HG03025 (cell line): ENCODE data around the gene BLOC1S4.
"Not testable (repeated sequence)": the region's sequence is repeated elsewhere in the genome, so short reads cannot be mapped to it uniquely, and the experiment has no call there.

Source experiments
- ATAC-seq: cut with Tn5 transposase; IDR thresholded peaks from one replicate; pipeline ENCODE4 v1.9.1; 2021; ENCODE audit warnings: mild to moderate bottlenecking, moderate library complexity; ENCODE audit not compliant: unreplicated experiment, low FRiP score

Gene BLOC1S4

DNA sequence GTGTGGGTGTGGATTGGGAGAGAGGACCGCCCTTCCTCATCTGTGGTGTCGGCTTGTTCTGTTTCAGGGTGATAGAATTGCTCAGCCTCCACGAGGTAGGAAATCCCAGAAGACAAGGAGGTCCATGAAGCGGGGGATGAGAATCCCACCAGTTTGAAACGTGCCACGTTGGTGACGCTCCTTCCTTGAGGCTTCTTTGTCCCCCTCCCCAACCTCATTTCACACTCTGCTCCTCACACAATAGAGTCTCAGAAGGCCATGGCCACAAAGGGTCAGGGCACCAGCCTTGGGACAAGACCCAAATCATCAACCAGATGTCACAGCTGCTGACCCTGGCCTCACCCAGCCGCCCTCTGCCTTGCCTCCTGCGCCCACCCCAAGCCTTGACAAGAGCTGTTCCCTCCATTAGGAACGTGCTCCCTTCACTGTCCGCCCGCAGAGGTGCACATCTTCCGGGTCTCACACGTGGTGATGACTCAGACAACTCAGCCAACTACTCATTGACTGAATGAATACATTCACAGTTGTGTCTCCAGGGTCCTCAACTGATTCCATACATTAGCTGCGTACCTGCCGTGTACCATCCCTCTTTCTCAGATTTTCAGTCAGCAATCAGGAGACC, 18.3 kb downstream of the BLOC1S4 start:
- ATAC-seq: no peak

GRCh38 chr4:6739920-6740319, 23.9 kb downstream of the BLOC1S4 start:
- ATAC-seq: no peak

DNA sequence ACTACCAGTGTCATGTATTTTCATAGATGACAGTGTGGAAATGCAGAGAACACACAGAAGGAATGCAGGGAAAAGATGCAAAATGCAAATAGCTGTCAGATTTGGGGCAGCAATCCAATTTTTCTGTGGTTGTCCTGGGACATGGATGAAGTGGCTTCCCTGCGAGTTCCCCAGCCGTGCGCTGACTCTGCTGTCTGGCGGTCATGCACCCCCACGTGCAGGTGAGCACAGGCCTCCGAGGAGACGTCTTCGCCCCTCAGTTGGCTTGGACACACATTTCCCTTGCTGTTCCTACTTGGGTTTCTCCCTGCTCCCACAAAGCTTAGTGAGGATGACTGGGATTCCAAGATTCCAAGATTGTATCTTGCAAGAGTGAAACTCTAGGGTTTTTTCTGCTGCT, 24.4 kb downstream of the BLOC1S4 start:
- no peak for ATAC-seq

GRCh38 chr4:6742507-6742906, 26.5 kb downstream of the BLOC1S4 start:
- no peak for ATAC-seq

GRCh38 chr4:6742989-6743388, 27.0 kb downstream of the BLOC1S4 start:
- ATAC-seq: no peak

- ATAC-seq: no peak
Observed at GRCh38 chr4:6746721-6747293, 30.8 kb downstream of the BLOC1S4 start.

DNA sequence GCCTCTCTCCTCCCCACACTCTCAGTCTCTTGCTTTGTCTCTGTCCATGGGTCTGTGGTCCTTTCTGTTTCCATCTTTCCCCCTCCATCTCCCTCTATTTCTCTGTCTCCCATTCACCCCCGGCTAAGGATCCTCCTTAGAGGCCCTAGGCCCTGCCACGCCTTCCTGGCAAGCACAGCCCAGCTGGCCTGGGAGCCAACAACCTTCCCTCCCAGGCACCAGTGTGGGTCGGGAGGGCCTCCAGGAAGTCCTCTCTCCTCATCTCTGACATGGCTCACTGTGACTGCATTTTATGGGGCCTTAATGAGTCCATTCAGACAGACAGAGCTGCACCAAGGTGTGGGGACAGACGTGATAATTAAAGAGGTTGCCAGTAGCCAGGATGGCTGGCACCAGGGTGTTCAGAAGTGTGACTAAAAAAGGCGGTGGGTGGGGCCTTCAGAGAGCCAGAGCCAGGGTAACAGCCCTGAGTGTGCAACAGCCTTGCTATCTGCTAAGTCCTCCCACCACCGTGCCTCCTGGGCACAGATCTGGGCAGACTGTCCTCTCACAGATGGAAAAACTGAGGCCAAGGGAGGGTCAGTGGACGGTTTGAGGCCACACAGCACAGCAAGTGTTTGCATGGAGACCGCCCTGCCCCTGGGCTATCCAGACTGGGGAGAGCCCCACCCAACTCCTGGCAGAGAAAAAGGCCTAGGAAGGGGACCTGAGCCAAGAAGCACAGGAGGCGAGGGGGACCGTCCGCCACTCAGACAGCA, 31.5 kb downstream of the BLOC1S4 start:
- no peak for ATAC-seq

DNA sequence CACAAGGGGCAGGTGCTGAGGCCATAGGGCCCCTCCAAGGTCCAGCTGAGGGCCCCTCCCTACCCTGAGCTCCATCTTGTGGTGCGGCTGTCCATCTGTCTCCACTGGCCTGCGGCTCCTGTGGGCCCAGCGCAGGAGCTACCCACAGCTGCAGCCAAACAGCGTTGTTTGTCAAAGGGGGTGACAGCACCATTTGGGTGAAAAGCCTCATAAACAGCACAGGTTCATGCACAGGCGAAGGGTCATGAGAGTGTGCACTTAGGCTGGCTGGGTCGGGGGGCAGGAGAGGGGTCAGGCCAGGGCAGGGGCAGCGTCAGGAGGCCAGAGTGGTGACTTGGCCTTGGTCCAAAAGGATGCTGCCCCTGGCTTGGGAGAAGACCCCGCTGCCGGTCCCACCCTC, 32.3 kb downstream of the BLOC1S4 start:
- no peak for ATAC-seq

GRCh38 chr4:6749340-6750171, 33.6 kb downstream of the BLOC1S4 start:
- ATAC-seq: no peak

DNA sequence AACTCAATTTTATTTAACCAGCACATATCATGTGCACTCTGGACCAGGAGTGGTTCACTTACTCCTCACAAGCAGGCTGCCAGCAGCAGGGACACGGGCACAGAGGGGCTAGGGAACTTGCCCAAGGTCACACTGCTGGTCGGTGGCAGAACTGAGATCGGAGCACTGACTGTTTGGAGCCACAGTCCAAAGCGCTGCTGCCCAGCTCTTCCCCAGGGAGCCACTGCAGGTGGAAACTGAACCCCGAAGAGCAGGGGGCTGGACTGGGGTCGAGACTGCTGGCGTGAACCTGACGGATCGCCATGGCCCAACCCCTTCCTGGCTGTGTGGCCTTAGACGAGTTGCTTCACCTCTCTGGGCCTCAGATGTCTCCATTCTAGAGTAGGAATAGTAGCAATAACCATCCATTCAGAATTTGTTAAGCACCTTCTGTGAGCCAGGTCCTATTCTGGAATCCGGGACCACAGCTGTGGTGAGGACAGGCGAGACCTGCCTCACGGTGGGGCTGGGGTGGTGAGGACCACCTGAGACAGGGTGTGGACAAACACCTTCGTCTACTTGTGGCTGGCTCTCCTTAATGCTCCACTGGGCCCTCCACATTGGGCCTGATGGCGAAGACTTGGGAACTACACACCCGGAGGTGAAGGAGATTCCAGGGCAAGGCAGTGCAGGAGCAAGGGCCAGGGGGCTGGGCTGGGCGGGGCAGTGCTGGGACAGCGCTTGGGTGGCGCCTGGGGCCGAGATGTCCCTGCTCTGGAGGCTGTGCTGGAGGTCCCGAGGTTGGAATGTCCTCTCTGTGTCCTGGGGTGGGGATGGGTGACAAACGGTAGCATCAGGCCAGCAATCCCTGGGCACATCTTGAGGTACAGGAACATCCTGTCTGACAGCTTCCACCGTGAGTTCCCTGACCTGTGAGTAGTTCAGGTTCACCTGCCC, 34.6 kb downstream of the BLOC1S4 start:
- ATAC-seq: no peak

DNA sequence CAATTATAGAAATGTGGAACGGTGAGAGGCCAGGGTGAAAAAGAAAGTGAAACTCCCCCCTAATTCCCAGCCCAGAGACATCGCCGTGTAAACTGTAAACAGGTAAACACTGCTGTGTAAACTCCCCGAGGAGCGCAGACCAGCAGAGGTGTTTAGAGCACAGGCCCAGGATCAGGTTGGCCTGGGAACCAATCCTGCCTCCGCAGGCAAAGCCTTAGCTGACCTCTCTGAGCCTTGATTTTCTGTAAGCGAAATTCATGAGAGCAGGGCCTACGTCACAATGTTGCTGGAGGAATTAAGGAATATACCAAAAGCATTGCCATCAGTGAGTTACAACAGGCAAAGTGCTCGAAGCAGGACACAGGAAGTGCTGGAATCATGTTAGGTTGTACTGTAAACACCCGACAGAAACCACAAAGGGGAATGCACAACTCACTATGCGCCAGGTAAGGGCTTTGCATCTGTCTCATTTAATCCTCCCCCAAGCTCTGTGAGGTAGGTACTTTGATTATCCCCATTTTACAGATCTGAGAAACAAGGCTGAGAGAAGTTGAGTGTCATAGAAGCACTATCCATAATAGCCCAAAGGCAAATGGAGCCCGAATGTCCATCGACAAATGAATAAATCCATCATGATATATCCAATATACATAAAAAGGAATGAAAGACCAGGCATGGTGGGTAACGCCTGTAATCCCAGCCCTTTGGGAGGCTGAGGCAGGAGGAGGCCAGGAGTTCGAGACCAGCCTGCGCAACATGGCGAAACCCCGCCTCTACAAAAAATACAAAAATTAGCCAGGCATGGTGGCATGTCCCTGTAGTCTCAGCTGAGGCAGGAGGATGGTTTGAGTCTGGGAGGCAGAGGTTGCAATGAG, 35.9 kb downstream of the BLOC1S4 start:
- ATAC-seq: no peak

- no peak for ATAC-seq
Observed at GRCh38 chr4:6752486-6752829, 36.5 kb downstream of the BLOC1S4 start.

- no peak for ATAC-seq
Observed at GRCh38 chr4:6753103-6753560, 37.2 kb downstream of the BLOC1S4 start.

DNA sequence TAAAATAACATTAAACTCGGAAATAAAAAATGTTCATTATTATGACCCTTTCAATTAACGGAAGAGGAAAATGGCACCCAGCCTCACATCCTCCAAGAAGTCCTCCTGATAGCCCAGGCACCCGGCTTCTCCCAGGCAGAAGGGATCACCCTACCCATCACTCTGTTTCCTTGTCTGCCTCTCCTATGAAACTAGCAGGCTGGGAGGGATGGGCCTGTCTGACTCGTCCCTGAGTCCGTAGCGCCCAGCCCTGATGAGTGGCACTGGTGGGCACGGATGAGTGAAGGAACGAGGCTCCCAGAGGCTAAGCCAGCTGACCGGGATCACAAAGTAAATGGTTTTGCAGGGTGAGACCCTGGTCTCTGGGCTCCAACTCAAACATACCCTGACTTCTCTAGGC, 37.9 kb downstream of the BLOC1S4 start:
- ATAC-seq: no peak

- no peak for ATAC-seq
Observed at GRCh38 chr4:6754481-6755087, 38.6 kb downstream of the BLOC1S4 start.

DNA sequence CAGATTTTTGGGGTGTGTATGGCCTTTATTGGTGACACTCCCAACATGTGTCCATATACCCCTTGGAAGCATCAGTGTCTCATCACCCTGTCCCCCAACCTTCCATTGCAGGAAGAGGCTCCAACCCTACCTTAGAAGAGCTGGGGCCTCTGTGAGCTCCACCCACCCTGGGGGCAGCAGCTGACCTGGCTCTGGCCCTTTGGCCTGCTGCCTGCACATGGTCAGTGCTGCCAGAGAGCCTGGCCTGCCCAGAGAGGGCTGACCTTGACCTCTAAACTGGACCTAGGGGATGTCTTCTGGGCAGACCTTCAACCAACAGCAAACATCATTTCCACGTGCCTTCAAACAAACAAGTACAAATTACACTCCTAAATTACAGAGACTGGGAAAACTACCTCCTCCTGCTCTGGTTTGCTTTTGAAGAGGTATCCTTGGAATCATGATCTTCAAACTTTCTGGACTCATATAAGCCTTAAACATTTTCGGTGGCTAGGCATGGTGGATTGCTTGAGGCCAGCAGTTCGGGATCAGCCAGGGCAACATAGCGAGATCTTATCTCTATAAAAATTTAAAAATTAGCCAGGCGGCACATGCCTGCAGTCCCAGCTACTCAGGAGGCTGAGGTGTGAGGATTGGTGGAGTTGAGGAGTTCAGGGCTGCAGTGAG, 39.2 kb downstream of the BLOC1S4 start:
- ATAC-seq: no peak

GRCh38 chr4:6756345-6756744, 40.4 kb downstream of the BLOC1S4 start:
- ATAC-seq: not testable (repeated sequence)

- no peak for ATAC-seq
Observed at GRCh38 chr4:6758728-6759127, 42.8 kb downstream of the BLOC1S4 start.
